T-helper 17 cell (primary cell): ENCODE measurements around the gene GRIN2A. TPM values are rescaled to one million over a fixed set of nuclear protein-coding genes. Genes with fewer than 3 reads are reported as not detected.

ENCODE experiments used
- ATAC-seq: fragments of 150-1000 bp; cut with Tn5 transposase; 2 replicates; pipeline ENCODE4 v1.10.0; 2021; ENCODE audit warnings: mild to moderate bottlenecking, moderate library complexity
- DNase-seq, 3 donors: peaks; one replicate each; pipeline versions ENCODE4 v3.0.0 to v3.0.0-alpha.2; 2020 to 2021
- H3K9me3 ChIP-seq: one replicate; pipeline ENCODE4 v1.7.0; 2013; ENCODE audit warnings: low read length, mild to moderate bottlenecking; ENCODE audit not compliant: control insufficient read depth, poor library complexity, severe bottlenecking
- H3K27ac Mint-ChIP-seq: one replicate; pipeline ENCODE4 v1.8.0; 2022; ENCODE audit warnings: mild to moderate bottlenecking, moderate library complexity, mixed read lengths
- H3K27me3 Mint-ChIP-seq: one replicate; pipeline ENCODE4 v1.8.0; 2022; ENCODE audit warnings: mixed read lengths
- H3K36me3 Mint-ChIP-seq: one replicate; pipeline ENCODE4 v1.8.0; 2022; ENCODE audit warnings: low read depth, mixed read lengths
- H3K4me1 Mint-ChIP-seq: one replicate; pipeline ENCODE4 v1.8.0; 2022; ENCODE audit warnings: mild to moderate bottlenecking, mixed read lengths
- H3K4me3 Mint-ChIP-seq: one replicate; pipeline ENCODE4 v1.8.0; 2022; ENCODE audit warnings: mild to moderate bottlenecking, moderate library complexity, mixed read lengths
- total RNA-seq, 4 donors: library from RNA in 2 of 4; stranded (reverse) in 2 of 4; gene quantifications; one replicate each; pipeline ENCODE4 v1.2.3 and lab custom pipeline; 2022 to 2026

Gene GRIN2A
- total RNA-seq, 2 donors from 2014 or later, result not detected

DNA sequence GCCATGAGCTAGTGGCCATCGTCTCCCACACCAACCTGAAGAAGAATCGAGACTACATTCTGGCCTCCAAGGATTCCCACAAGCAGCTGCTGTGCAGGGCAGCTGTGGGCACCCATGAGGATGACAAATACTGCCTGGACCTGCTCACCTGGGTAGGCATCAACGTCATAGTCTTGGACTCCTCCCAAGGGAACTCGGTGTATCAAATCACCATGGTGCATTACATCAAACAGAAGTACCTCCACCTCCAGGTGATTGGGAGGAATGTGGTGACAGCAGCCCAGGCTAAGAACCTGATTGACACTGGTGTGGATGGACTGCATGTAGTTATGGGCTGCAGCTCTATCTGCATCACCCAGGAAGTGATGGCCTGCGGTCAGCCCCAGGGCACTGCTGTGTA is 70.2 kb downstream of the GRIN2A start:
- DNase-seq (no peak), ATAC-seq (no peak)
- no peak overlapping the region for H3K4me3 Mint-ChIP-seq
- H3K4me1 Mint-ChIP-seq, result no peaks in the 10 kb centered on the region
- no peak overlapping the region for H3K27ac Mint-ChIP-seq
- H3K36me3 Mint-ChIP-seq, result no peaks in the 10 kb centered on the region
- H3K27me3 Mint-ChIP-seq, result no peaks in the 10 kb centered on the region
- no peaks in the 10 kb centered on the region for H3K9me3 ChIP-seq

GRCh38 chr16:10111156-10111761 is 71.0 kb downstream of the GRIN2A start:
- no peak for ATAC-seq
- no peak overlapping the region for H3K4me3 Mint-ChIP-seq
- no peaks in the 10 kb centered on the region for H3K36me3 Mint-ChIP-seq
- H3K27me3 Mint-ChIP-seq, result no peaks in the 10 kb centered on the region
- no peaks in the 10 kb centered on the region for H3K9me3 ChIP-seq
- H3K4me1 Mint-ChIP-seq, result no peaks in the 10 kb centered on the region
- H3K27ac Mint-ChIP-seq, result no peak overlapping the region
- no peak for DNase-seq

GRCh38 chr16:10110552-10110951 is 71.7 kb downstream of the GRIN2A start:
- Mint-ChIP-seq H3K27ac (no peak overlapping the region), H3K4me1 (no peaks in the 10 kb centered on the region), H3K4me3 (no peak overlapping the region), H3K36me3 (no peaks in the 10 kb centered on the region), H3K27me3 (no peaks in the 10 kb centered on the region)
- H3K9me3 ChIP-seq, result no peaks in the 10 kb centered on the region
- DNase-seq (no peak), ATAC-seq (no peak)

DNA sequence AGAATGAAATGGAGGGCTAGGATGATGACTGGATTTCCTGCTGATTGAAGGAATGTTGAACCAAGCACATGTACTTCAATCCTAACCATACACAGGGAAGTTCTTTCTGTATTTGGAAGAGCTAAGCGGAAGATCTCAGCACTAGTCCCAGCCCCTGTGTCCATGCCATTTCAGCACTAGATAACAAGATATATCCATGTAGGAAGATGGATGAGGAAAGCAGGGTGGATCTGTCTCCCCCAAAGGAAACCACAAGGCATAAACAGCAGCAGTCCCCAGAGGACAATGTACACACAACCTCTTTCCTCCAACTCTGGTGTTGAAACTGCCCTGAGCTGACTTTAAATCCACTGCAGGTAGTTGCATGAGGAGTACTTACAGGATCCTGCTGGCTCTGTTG is 75.1 kb downstream of the GRIN2A start:
- no peak for ATAC-seq
- no peaks in the 10 kb centered on the region for H3K9me3 ChIP-seq
- H3K4me3 Mint-ChIP-seq, result no peak overlapping the region

DNA sequence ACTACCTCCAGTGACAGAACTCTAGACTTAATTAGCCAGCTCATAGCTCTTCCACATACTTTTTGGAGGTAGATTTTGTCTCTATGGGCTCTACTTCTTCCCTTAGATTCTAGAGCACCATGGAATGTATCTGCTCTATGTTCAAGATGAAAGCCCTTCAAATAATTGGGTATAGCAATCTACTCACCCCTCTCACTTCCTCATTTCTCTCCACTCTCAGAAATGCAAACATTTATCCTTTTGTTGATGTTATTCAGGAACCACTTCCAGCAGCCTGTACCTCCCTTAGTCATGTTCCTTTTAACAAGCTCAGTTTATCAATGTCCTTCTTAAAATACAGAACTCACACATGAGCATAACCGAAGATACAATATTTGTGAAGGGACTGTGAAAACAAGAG is 78.5 kb downstream of the GRIN2A start:
- Mint-ChIP-seq H3K4me1 (no peaks in the 10 kb centered on the region), H3K27me3 (peaks cover 8% of the 10 kb centered on the region), H3K36me3 (no peaks in the 10 kb centered on the region), H3K4me3 (no peak overlapping the region), H3K27ac (no peak overlapping the region)
- no peak for DNase-seq
- no peak for ATAC-seq
- H3K9me3 ChIP-seq, result no peaks in the 10 kb centered on the region

More for the DNA sequence above, 75.1 kb downstream of the GRIN2A start:
- no peak for DNase-seq
- Mint-ChIP-seq H3K36me3 (no peaks in the 10 kb centered on the region), H3K27ac (no peak overlapping the region), H3K27me3 (peaks cover 8% of the 10 kb centered on the region), H3K4me1 (no peaks in the 10 kb centered on the region)

DNA sequence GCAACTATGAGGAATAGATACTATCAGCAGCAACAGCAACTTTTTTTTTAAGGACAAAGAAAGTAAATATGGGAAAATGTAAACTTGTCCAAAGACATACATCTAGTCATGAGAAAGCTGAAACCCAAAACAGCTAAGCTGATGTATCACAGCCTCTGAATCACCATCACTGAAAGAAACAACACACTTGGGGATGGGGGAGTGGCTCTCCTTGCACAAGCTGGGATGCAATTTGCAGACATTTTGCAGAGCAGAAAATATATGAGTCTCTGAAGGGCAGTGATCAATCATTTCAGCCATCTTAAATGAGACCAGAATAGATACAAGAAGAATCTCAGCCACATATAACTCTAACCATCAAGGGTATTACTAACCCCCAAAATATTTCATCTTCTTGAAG is 79.1 kb downstream of the GRIN2A start:
- ATAC-seq (no peak), DNase-seq (no peak)
- Mint-ChIP-seq H3K4me1 (no peaks in the 10 kb centered on the region), H3K27ac (no peak overlapping the region), H3K27me3 (peaks cover 8% of the 10 kb centered on the region), H3K4me3 (no peak overlapping the region), H3K36me3 (no peaks in the 10 kb centered on the region)
- H3K9me3 ChIP-seq, result no peaks in the 10 kb centered on the region

DNA sequence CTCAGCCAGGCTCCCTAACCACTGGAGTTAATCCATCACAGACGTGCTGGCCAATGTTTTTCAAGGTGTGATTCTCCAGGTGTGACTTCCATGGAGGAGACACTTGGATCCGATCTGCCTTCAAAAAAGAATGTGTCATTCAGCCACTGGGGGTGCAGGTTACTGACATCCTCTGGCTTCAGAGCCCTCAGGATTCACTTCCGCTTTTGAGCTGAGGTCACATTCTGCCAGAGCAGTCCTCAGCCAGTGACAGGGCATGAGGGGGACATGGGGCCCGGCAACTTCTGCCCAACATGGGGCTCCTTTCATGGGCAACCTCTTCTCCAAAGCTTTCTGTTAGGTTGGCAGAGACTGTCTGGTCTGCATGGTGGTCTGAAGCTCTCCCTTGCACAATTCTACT is 81.4 kb downstream of the GRIN2A start:
- H3K36me3 Mint-ChIP-seq, result no peaks in the 10 kb centered on the region
- ATAC-seq (no peak), DNase-seq (no peak)
- H3K27me3 Mint-ChIP-seq, result peaks cover 8% of the 10 kb centered on the region
- no peak overlapping the region for H3K4me3 Mint-ChIP-seq
- H3K9me3 ChIP-seq, result no peaks in the 10 kb centered on the region
- no peak overlapping the region for H3K27ac Mint-ChIP-seq
- no peaks in the 10 kb centered on the region for H3K4me1 Mint-ChIP-seq

GRCh38 chr16:10098991-10099390 is 83.2 kb downstream of the GRIN2A start:
- Mint-ChIP-seq H3K27me3 (no peaks in the 10 kb centered on the region), H3K27ac (no peak overlapping the region), H3K4me3 (no peak overlapping the region), H3K4me1 (no peaks in the 10 kb centered on the region), H3K36me3 (no peaks in the 10 kb centered on the region)
- ATAC-seq (no peak), DNase-seq (no peak)
- H3K9me3 ChIP-seq, result no peaks in the 10 kb centered on the region

DNA sequence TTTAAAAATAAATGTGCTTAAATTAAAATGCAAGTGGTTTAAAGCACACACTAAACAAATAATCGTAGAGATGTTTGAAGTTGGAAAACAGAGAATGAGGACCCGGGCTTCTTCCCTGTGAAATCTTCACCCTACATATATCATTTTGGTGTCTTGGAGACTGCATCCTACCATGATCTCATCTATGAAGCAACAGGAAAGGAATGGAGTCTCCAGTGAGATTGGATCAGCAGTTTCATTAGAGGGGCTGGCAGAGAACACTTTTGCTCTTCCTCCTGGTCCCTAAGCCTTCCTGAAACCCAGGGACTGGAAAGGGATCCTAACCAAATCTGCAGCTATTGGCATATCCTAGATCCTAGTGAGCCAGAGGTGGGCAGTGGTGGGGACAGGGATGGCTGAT is 85.0 kb downstream of the GRIN2A start:
- H3K9me3 ChIP-seq, result no peaks in the 10 kb centered on the region
- DNase-seq (no peak), ATAC-seq (no peak)
- H3K27ac Mint-ChIP-seq, result no peak overlapping the region
- no peaks in the 10 kb centered on the region for H3K4me1 Mint-ChIP-seq
- no peaks in the 10 kb centered on the region for H3K27me3 Mint-ChIP-seq
- H3K4me3 Mint-ChIP-seq, result no peak overlapping the region
- H3K36me3 Mint-ChIP-seq, result no peaks in the 10 kb centered on the region

- H3K27me3 Mint-ChIP-seq, result peaks cover under 1% of the 10 kb centered on the region
Measured at GRCh38 chr16:10093576-10093975, 88.7 kb downstream of the GRIN2A start.

GRCh38 chr16:10090816-10091215 is 91.4 kb downstream of the GRIN2A start:
- ATAC-seq, result no peak
- Mint-ChIP-seq H3K27ac (no peak overlapping the region), H3K27me3 (peaks cover 6% of the 10 kb centered on the region), H3K36me3 (no peaks in the 10 kb centered on the region), H3K4me3 (no peak overlapping the region), H3K4me1 (no peaks in the 10 kb centered on the region)
- no peak for DNase-seq
- no peaks in the 10 kb centered on the region for H3K9me3 ChIP-seq

More at GRCh38 chr16:10093576-10093975, 88.7 kb downstream of the GRIN2A start:
- H3K27ac Mint-ChIP-seq, result no peak overlapping the region
- no peaks in the 10 kb centered on the region for H3K9me3 ChIP-seq
- no peak overlapping the region for H3K4me3 Mint-ChIP-seq
- no peaks in the 10 kb centered on the region for H3K4me1 Mint-ChIP-seq
- H3K36me3 Mint-ChIP-seq, result no peaks in the 10 kb centered on the region
- no peak for DNase-seq
- ATAC-seq, result no peak

GRCh38 chr16:10088380-10088793 is 93.8 kb downstream of the GRIN2A start:
- Mint-ChIP-seq H3K27me3 (peaks cover 6% of the 10 kb centered on the region), H3K36me3 (no peaks in the 10 kb centered on the region), H3K4me1 (no peaks in the 10 kb centered on the region), H3K4me3 (no peak overlapping the region), H3K27ac (no peak overlapping the region)
- ATAC-seq (no peak), DNase-seq (no peak)
- no peaks in the 10 kb centered on the region for H3K9me3 ChIP-seq

DNA sequence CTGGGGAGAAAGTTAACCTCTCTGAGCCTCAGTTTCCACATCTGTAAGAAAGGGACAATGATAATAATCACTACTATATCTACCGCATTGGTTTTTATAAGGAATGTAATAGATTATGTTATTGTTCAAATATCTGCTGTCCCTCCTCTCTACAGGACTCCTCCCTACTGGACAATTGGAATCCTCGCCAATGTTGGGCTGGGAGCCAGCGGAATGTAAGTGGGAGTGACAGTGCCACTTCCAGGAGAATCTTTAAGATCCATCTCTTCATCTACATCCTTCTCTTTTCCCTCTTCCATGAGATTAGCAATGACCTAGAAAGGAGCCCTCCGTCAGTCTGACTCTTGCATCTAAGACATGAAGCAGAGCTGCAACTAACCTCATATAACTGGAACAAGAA is 95.1 kb downstream of the GRIN2A start:
- H3K27me3 Mint-ChIP-seq, result peaks cover 6% of the 10 kb centered on the region
- H3K36me3 Mint-ChIP-seq, result no peaks in the 10 kb centered on the region
- no peak for ATAC-seq

GRCh38 chr16:10086620-10087019 is 95.6 kb downstream of the GRIN2A start:
- H3K27ac Mint-ChIP-seq, result no peak overlapping the region
- ATAC-seq, result no peak

More for the DNA sequence above, 95.1 kb downstream of the GRIN2A start:
- H3K9me3 ChIP-seq, result no peaks in the 10 kb centered on the region
- Mint-ChIP-seq H3K4me3 (no peak overlapping the region), H3K27ac (no peak overlapping the region), H3K4me1 (no peaks in the 10 kb centered on the region)
- no peak for DNase-seq

More at GRCh38 chr16:10086620-10087019, 95.6 kb downstream of the GRIN2A start:
- peaks cover 6% of the 10 kb centered on the region for H3K27me3 Mint-ChIP-seq
- no peaks in the 10 kb centered on the region for H3K9me3 ChIP-seq
- no peaks in the 10 kb centered on the region for H3K4me1 Mint-ChIP-seq
- H3K36me3 Mint-ChIP-seq, result no peaks in the 10 kb centered on the region
- DNase-seq, result no peak
- no peak overlapping the region for H3K4me3 Mint-ChIP-seq
